ENCODE data around the gene MAT1A. TPM values are rescaled to one million over a fixed set of nuclear protein-coding genes. Genes with fewer than 3 reads are reported as not detected.
"Not testable (repeated sequence)": the region's sequence is repeated elsewhere in the genome, so short reads cannot be mapped to it uniquely, and the experiment has no call there.

MAT1A gene
- polyA plus RNA-seq, 3 donors = not detected

- H4K20me1 ChIP-seq (ENCODE audit: insufficient read depth, low read length) = no peaks in the 10 kb centered on the region
- no peaks in the 10 kb centered on the region for H3K36me3 Mint-ChIP-seq
- TF ChIP-seq, protein P1, sequence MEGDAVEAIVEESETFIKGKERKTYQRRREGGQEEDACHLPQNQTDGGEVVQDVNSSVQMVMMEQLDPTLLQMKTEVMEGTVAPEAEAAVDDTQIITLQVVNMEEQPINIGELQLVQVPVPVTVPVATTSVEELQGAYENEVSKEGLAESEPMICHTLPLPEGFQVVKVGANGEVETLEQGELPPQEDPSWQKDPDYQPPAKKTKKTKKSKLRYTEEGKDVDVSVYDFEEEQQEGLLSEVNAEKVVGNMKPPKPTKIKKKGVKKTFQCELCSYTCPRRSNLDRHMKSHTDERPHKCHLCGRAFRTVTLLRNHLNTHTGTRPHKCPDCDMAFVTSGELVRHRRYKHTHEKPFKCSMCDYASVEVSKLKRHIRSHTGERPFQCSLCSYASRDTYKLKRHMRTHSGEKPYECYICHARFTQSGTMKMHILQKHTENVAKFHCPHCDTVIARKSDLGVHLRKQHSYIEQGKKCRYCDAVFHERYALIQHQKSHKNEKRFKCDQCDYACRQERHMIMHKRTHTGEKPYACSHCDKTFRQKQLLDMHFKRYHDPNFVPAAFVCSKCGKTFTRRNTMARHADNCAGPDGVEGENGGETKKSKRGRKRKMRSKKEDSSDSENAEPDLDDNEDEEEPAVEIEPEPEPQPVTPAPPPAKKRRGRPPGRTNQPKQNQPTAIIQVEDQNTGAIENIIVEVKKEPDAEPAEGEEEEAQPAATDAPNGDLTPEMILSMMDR (IDR thresholded peaks at IDR 0.05) = no peak
- no peak overlapping the region for H3K4me3 ChIP-seq (replicated peaks in 1 of 3; ENCODE audit: low read depth in 2 of 3, low read length in 3 of 3)
- no peaks in the 10 kb centered on the region for H3K4me1 ChIP-seq (ENCODE audit: control insufficient read depth in 1 of 2, insufficient read depth in 2 of 2, low read length in 2 of 2)
- no peaks in the 10 kb centered on the region for H3K79me2 ChIP-seq (ENCODE audit: insufficient read depth, low read length)
- DNase-seq = no peak
- H2AFZ ChIP-seq (ENCODE audit: insufficient read depth, low read depth, low read length, poor library complexity, severe bottlenecking) = no peak overlapping the region
- H3K27ac Mint-ChIP-seq = no peak overlapping the region
- H3K27me3 ChIP-seq (ENCODE audit: control insufficient read depth in 2 of 2, insufficient read depth in 2 of 2, low read length in 2 of 2) = no peaks in the 10 kb centered on the region
- H3K27ac ChIP-seq (ENCODE audit: low read depth in 1 of 2, low read length in 2 of 2) = no peak overlapping the region
- peaks cover 2 to 7% (median 5%) of the 10 kb centered on the region in 3 donors for H3K27me3 Mint-ChIP-seq (ENCODE audit: low read depth in 3 of 3)
- H3K9ac ChIP-seq (ENCODE audit: insufficient read depth, low read length, poor library complexity, severe bottlenecking) = no peak overlapping the region
- peaks cover 20% of the 10 kb centered on the region for H3K4me1 Mint-ChIP-seq
- 96% methylated on average over 19 of the region's 21 CpGs for WGBS (ENCODE audit: insufficient coverage)
- H3K9me3 ChIP-seq (replicated peaks in 1 of 2; ENCODE audit: control insufficient read depth in 1 of 2, insufficient read depth in 1 of 2, low read length in 2 of 2) = no peaks in the 10 kb centered on the region
- no peak overlapping the region for H3K4me3 Mint-ChIP-seq
- peaks cover 0 to 3% (median 0%) of the 10 kb centered on the region in 7 donors for H3K9me3 Mint-ChIP-seq
- intact Hi-C loops (cut with micrococcal nuclease) = no loop called here
- no peaks in the 10 kb centered on the region for H3K36me3 ChIP-seq (replicated peaks in 1 of 2; ENCODE audit: control insufficient read depth in 1 of 2, insufficient read depth in 2 of 2, low read length in 2 of 2)
- no peak overlapping the region for H3K4me2 ChIP-seq (replicated peaks; ENCODE audit: extremely low read depth, low read length, poor library complexity, severe bottlenecking)
Observed at GRCh38 chr10:80315391-80315790, 25.9 kb upstream of the MAT1A start.

DNA sequence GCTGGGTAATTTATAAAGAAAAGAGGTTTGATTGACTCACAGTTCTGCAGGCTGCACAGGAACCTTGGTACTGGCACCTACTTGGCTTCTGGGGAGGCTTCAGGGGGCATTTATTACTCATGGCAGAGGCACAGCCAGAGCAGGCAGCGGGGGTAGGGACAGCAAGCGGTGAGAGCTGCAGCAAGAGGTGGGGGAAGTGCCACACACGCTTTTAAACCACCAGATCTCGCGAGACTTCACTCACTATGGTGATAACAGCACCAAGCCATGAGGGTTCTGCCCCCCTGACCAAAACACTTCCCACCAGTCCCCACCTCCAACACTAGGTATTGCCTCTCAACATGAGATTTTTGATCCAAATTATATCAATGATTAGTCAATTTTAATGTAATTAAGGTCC, 24.1 kb upstream of the MAT1A start:
- Mint-ChIP-seq H3K27me3 (ENCODE audit: low read depth in 3 of 3) (peaks cover 2 to 7% (median 3%) of the 10 kb centered on the region in 3 donors), H3K4me3 (no peak overlapping the region), H3K36me3 (no peaks in the 10 kb centered on the region), H3K27ac (no peak overlapping the region), H3K9me3 (peaks cover 0 to 9% (median 5%) of the 10 kb centered on the region in 7 donors), H3K4me1 (peaks cover 20% of the 10 kb centered on the region)
- Histone ChIP-seq H2AFZ (ENCODE audit: insufficient read depth, low read depth, low read length, poor library complexity, severe bottlenecking) (no peak overlapping the region), H4K20me1 (ENCODE audit: insufficient read depth, low read length) (no peaks in the 10 kb centered on the region), H3K79me2 (ENCODE audit: insufficient read depth, low read length) (no peaks in the 10 kb centered on the region), H3K9me3 (replicated peaks in 1 of 2; ENCODE audit: control insufficient read depth in 1 of 2, insufficient read depth in 1 of 2, low read length in 2 of 2) (no peaks in the 10 kb centered on the region), H3K27ac (ENCODE audit: low read depth in 1 of 2, low read length in 2 of 2) (no peak overlapping the region), H3K36me3 (replicated peaks in 1 of 2; ENCODE audit: control insufficient read depth in 1 of 2, insufficient read depth in 2 of 2, low read length in 2 of 2) (no peaks in the 10 kb centered on the region), H3K4me3 (replicated peaks in 1 of 3; ENCODE audit: low read depth in 2 of 3, low read length in 3 of 3) (no peak overlapping the region), H3K4me1 (ENCODE audit: control insufficient read depth in 1 of 2, insufficient read depth in 2 of 2, low read length in 2 of 2) (no peaks in the 10 kb centered on the region), H3K27me3 (ENCODE audit: control insufficient read depth in 2 of 2, insufficient read depth in 2 of 2, low read length in 2 of 2) (no peaks in the 10 kb centered on the region), H3K4me2 (replicated peaks; ENCODE audit: extremely low read depth, low read length, poor library complexity, severe bottlenecking) (no peak overlapping the region), H3K9ac (ENCODE audit: insufficient read depth, low read length, poor library complexity, severe bottlenecking) (no peak overlapping the region)
- DNase-seq = no peak
- no CpG with 5 or more reads among the region's 5 CpGs for WGBS (ENCODE audit: insufficient coverage)
- intact Hi-C loops (cut with micrococcal nuclease) = no loop called here
- TF ChIP-seq, protein P1 (IDR thresholded peaks at IDR 0.05) = no peak

GRCh38 chr10:80305989-80306388, 16.5 kb upstream of the MAT1A start:
- peaks cover 17 to 44% (median 28%) of the 10 kb centered on the region in 7 donors for H3K9me3 Mint-ChIP-seq
- DNase-seq; H3K27me3 ChIP-seq (ENCODE audit: control insufficient read depth in 2 of 2, insufficient read depth in 2 of 2, low read length in 2 of 2); H3K27ac Mint-ChIP-seq; H3K4me1 ChIP-seq (ENCODE audit: control insufficient read depth in 1 of 2, insufficient read depth in 2 of 2, low read length in 2 of 2); H3K4me3 ChIP-seq (replicated peaks in 1 of 3; ENCODE audit: low read depth in 2 of 3, low read length in 3 of 3); H3K27ac ChIP-seq (ENCODE audit: low read depth in 1 of 2, low read length in 2 of 2); H3K36me3 ChIP-seq (replicated peaks in 1 of 2; ENCODE audit: control insufficient read depth in 1 of 2, insufficient read depth in 2 of 2, low read length in 2 of 2); H3K4me1 Mint-ChIP-seq; H3K27me3 Mint-ChIP-seq (ENCODE audit: low read depth in 3 of 3); H3K9ac ChIP-seq (ENCODE audit: insufficient read depth, low read length, poor library complexity, severe bottlenecking); H4K20me1 ChIP-seq (ENCODE audit: insufficient read depth, low read length); H3K36me3 Mint-ChIP-seq; intact Hi-C loops (cut with micrococcal nuclease); H3K4me2 ChIP-seq (replicated peaks; ENCODE audit: extremely low read depth, low read length, poor library complexity, severe bottlenecking); H2AFZ ChIP-seq (ENCODE audit: insufficient read depth, low read depth, low read length, poor library complexity, severe bottlenecking); H3K79me2 ChIP-seq (ENCODE audit: insufficient read depth, low read length); H3K4me3 Mint-ChIP-seq: not testable (repeated sequence)
- WGBS (ENCODE audit: insufficient coverage) = no CpG with 5 or more reads among the region's 3 CpGs
- H3K9me3 ChIP-seq (replicated peaks in 1 of 2; ENCODE audit: control insufficient read depth in 1 of 2, insufficient read depth in 1 of 2, low read length in 2 of 2) = peaks cover 0 to 12% of the 10 kb centered on the region in 2 donors

All from CD14-positive monocyte (primary cell).